ENCODE measurements around the gene YPEL3.

Gene YPEL3

DNA sequence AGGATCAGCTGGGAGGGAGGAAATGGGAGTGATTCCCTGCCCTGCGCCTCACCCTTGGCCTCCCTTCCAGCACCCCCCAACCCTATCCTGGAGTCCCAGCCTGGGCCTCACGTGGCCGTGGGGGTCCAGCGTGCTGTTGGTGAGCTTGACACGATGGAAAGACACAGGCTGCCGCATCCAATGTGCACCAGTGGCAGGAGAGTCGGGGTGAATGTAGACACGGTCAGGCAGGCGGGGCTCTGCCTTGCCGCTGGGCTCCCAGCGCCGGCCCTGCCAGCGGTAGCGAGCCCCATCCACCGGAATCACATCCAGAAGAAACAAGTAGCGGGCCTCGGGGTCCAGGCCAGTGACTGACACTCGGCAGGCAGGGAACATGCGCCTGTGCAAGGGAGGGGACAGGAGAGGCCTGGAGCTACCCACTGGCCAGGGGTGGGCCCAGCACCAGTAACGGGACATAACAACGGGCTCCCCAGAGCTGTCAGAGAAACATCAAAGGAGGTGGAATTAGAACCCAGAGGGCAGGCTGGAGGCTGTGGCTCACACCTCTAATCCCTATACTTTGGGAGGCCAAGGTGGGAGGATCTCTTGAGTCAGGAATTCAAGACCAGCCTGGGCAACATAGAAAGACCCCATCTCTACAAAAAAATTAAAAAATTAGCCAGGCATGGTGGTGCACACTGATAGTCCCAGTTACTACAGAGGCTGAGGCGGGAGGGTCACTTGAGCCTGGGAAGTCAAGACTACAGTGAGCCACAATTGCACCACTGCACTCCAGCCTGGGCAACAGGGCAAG is 7.0 kb downstream of the YPEL3 start:
- no peak for DNase-seq

DNA sequence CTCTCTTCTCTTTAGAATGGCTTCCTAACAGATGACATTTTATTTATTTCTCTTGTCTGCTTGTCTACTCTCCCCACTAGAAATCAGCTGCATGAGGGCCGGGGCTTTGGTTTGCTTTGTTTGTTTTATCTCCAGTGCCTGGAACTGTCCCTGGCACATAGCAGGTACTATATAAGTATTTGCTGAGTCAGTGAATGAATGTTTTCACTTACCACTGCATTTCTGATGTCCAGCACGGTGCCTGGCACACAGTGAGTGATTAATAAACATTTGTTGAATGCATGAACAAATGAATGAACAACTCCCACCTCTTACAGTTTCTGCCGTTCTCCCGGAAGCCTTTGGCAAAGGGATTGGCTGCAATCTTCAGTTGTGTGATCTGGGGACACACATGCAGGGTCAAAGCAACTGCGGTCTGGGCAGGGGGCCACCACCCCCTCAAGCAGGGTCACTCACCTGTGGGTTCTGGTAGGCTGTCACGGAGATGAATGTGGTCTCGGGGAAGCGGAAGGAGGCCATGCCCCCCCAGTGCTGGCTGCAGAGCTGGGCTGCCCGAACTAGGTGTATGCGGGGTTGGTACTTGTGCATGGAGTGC is 7.7 kb downstream of the YPEL3 start:
- DNase-seq = no peak

DNA sequence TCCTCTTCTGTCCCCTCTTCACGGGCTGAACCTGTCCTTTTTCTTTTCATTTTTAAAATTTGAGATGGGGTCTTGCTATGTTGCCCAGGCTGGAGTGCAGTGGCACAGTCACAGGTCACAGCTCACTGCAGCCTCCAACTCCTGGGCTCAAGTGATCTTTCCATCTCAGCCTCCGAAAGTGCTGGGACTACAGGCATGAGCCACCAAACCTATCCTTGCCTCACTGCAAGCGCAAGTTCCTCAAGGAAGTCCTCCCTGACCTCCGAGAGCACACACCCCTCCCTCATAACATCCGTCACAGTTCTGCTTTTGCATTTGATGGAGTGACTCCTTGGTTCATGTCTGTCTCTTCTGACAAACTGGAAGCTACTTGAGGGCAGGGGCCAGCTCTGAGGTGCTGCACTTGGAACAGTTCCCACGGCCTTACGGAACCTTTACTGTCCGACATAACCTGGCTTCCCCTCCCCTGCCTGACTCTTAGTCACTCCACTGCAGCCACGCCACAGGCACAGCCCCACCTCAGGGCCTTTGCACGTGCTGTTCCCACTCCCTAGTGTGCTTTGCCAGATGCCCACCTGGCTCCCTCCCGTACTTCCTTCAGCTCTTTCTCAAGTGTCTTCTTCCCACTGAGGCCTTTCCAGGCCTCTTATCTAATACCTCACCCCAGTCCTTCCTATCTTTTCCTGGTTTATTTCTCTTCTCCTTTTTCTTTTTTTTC is 8.7 kb downstream of the YPEL3 start:
- DNase-seq = no peak

DNA sequence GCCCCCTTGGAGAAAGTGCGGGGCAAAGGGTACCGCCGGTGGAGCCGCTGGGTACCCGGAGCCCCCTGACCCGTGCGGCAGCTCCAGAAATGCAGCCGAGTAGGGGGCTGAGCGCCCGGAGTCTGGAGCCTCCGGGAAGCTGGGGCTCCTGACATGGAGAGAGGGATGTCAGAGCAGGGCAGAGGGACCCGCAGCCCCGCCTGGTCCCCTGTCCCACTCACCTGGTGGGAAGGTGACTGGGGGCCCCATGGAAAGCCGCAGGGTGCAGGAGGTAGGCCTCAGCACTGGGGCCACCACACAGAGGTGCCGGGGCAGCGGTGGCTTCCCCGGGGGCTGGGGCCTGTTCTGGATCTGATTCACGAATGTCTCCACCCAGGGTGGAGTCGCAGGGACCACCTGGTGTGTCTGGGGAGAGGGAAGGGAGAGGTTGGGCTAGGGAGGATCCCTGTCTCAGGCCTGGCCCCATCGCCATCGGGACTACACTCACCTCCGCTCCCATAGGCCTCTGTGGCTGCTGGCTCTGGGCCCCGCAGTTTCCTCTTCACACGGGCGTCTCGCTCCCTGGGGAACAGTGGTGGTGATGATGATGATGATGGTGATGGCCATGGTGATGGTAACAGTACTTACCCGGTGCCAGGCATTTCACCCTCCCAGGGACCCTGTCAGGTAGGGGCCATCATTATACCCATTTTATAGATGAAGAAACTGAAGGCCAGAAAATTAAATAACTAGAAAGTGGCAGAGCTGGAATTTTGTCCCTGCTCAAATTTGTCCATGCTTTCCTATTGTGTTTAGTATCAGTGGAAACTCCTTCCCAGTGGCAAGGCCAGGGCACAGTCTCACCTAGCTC is 9.5 kb downstream of the YPEL3 start:
- no peak for DNase-seq

DNA sequence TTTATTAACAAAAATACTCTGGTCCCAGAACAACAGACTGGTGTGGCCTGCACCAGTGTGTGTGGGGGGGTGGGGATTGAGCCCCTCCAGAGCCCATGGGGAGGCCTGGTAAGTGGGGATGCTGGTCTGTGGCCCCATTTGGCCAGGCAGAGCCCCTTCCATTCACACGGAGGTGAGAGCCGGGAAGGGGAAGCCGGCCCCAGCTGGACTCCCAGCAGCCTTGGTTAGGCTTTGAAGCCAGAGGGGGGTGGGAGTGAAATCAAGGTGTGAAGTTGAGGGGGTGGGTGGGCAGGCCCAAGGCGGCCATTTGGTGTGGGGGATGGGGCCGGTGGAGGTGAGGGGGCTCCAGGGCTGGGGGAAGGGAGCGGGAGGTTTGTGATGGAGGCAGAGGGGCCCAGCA is 10.2 kb downstream of the YPEL3 start:
- DNase-seq = no peak

DNA sequence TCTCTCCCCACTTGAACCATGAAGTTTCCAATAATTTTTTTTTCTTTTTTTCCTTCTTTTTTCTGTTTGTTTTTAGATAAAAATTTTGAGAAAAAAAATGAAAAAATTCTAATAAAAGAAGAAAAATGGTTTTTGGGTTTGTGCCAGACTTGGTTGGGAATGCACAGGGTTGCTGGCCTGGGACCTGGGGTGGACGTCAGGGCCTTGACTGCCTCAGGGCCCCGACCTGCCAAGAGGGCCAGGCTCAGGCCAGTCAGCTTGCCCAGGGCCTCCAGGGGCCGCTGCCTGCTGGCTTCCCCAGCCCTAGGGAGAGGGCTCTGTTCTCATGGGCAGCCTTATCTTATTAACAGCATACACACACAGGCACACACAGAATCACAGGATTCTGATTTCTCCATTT is 10.8 kb downstream of the YPEL3 start:
- DNase-seq = no peak

DNA sequence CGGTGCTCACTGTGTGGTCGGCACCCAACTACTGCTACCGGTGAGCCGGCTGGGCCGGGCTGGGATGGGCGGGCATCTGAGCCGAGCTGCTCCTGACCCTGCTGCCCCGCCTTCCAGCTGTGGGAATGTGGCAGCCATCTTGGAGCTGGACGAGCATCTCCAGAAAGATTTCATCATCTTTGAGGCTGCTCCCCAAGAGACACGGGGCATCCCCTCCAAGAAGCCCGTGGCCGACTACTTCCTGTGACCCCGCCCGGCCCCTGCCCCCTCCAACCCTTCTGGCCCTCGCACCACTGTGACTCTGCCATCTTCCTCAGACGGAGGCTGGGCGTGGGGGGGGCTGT is 11.2 kb downstream of the YPEL3 start:
- DNase-seq = no peak

DNA sequence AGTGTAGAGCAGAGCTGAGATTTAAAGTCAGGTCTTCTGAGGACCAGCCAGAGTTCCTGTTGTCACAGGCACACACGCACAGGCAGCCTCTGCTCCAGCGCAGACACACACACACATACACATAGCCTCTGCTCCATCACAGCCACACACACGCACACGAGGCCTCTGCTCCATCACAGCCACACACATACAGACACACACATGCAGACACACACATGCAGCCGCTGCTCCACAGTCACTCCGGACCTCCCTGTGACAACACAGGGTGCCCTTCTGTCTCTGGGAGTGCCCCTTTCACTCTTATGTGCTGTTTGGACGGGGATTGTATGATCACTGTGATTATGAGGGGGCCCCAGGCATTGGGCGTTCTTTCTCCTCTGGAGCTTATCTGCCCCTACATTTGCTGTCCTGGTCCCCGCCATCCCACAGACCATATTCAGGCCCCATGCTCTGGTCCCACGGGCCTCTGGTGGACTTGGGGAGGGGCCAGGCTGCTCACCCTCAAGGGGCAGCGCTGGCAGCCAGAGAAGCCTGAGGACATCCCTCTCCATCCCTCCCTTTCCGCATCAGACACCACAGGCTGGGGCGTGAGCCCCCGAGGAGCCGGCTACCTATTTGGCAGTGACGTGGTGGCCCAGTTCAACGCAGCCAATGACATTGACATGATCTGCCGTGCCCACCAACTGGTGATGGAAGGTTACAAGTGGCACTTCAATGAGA is 11.8 kb downstream of the YPEL3 start:
- DNase-seq = no peak

DNA sequence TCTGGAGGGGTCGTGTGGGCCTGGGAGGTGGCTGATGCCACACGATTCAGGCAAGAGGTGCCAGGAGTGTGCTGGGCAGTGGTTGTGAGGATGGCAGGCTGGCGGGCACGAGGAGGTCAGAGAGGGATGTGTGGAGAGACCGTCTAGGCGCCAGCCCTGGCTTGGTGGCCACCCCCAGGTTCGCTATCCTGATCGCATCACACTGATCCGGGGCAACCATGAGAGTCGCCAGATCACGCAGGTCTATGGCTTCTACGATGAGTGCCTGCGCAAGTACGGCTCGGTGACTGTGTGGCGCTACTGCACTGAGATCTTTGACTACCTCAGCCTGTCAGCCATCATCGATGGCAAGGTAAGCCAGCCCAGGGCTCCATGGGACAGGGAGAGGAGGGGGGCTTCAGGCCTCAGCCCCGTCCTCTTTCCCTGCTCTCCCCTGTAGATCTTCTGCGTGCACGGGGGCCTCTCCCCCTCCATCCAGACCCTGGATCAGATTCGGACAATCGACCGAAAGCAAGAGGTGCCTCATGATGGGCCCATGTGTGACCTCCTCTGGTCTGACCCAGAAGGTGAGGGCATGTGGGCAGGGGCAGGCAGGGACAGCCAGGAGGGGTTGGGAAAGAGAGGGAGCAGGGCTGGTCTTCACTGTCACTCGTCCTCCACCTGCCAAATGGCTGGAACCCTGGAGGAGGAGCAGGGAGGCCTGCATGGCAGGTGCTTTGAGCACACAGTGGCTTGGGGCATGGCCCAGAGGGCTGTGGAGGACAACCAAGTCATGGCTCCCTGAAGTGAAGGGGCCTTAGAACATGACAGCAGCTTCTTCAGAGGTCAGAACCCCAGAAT is 12.6 kb downstream of the YPEL3 start:
- no peak for DNase-seq

DNA sequence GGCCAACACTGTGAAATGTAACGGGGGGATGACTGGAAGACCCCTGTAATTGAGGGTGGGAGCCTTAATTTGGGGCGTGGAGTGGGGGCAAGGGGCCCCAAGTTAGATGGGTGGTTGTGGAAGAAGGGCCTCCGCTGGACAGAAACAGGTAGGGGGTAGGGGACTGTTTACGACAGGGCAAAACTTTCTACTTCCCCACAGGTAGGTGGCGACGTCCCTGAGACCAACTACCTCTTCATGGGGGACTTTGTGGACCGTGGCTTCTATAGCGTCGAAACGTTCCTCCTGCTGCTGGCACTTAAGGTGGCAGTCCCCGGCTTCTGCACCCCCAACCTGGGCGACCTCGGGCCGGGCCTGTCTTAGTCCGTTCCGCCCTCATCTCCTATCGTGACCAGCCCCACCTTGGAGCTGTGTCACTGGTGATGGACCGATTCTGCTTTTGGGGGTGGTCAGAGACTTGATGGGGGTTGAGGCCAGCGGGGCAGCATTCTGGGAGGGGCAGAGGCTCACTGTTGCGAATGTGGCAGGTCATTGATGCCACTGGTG is 13.4 kb downstream of the YPEL3 start:
- DNase-seq = no peak

DNA sequence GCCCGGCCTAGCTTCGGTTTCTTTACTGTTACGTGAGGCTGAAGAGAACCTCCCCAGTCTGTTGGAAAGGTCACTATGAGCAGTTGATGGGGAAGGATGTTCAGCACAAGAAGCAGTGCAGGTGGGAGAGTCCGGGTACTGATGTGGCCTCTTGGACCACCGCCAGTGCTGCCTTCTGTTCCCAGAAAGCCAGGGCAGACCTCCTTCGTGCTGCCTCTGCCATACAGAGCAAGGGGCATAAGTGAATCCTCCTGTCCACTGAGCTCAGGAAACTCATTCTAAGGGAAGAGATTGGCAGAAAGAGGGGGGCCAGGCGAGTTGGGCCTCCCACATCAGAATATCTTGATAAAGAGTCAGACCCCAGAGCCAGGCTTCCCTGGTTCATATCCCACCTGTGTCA is 16.5 kb downstream of the YPEL3 start:
- DNase-seq = no peak

DNA sequence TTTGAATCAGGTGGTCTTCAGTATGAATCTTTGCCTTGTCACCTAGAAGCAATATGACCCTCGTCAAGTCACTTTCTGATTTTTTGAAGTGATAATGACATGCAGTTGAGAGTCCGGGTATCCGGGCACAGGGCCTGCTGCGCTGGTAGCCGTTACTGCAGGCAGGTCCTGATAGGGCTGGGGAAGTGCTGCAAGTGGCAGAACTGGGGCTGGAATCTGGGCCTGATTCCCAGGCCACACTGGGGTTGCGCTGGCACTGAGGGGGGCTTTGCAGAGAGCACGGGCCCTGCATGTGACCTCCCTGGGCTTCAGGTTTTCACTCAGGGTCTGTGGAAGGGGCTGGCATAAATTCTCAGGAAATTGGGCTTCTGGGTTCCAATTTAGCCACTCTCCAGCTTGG is 17.3 kb downstream of the YPEL3 start:
- DNase-seq = no peak

DNA sequence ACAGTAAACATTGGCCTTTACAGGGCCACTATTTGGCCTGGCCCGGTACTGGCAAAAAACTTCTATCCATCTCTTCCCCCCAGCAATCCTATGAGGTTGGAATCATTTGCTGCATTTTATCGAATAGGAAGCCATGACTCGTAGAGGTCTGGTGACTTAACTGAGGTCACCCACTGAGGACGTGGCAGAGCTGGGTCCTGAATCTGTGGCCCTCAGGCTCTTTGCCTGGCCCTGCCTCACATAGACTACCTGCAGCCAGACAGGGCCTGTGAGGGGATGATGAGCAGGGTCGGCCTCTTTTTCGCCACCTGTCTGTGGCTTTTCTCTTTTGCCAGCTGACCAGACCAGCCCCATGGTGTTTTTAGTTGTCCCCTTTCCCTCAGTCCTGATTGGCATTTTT is 18.4 kb downstream of the YPEL3 start:
- DNase-seq = no peak

DNA sequence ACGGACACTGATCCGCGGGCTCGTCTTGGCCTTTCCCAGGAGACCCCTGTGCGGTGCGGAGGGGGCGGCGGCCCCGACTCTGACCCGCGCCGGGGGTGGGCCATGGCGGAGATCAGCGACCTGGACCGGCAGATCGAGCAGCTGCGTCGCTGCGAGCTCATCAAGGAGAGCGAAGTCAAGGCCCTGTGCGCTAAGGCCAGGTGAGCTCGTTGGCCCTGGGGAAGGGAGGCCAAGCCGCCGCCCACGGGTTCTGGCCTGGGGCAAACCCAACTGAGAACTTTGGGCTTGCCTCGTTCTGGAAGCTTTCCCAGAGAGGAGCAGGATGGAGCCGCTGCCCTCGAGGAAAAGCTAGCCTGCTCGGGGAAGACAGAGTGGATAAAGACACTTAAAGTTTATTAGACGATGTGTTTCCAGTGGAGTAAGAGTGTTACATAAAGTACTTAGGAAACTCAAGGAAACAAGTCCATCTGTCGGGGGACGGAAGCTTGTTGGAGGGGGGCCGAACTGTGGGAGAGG is 19.7 kb downstream of the YPEL3 start:
- DNase-seq = no peak

DNA sequence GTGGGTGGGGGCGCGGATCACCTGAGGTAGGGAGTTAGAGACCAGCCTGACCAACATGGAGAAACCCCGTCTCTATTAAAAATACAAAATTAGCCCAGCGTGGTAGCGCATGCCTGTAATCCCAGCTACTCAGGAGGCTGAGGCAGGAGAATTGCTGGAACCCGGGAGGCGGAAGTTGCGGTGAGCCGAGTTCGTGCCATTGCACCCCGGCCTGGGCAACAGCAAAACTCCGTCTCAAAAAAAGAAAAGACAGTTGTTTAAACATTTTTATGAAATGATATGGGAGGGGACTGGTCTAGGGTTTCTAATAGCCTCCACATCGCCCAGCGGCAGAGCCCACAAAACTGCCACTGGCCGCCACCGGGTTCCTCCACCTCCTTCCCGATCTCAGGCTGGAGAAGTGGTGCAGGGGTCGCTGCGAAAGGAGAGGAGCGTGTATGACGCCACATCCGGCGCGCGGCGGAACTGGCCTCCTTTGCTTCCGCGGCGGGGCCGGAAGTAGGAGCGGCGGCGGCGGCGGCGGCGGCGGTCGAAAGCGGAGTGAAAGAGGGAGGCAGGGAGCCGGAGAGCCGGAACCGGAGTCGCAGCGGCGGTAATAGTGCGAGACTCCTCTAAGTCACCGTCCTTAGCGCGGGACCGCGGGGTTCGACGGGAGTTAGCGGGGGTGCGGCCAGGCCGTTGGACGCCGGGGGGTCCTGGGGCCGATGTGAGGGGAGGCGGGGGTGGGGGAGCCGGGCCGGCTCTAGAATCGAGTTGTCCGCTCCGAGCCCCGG is 20.3 kb downstream of the YPEL3 start, which contains the start of gene PPP4C:
Gene PPP4C, plus strand, starts transcription at position 492 of the 773 bp plus-strand sequence. CDS start 384 bp downstream, outside the sequence.
- peak; percentile 81 to 84 for DNase-seq

DNA sequence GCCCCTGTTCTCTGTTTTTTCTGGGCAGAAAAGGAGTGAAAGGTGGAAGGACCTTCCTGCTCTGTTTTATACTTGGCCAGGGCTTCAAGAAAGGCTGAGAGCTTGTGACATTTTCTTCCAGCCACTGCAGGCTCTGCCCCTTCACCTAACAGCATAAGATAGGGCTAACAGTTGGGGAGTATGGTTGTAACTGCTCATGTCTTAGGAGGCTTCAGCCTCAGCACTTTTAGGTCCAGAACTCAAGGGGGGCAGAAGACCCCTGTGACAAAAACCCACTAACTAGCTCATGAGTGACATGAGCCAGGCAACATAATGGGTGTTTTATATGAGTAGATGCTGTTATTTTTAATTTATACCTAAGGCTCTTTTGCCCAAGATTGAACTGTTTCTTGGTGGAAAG is 25.5 kb downstream of the YPEL3 start:
- DNase-seq = no peak

DNA sequence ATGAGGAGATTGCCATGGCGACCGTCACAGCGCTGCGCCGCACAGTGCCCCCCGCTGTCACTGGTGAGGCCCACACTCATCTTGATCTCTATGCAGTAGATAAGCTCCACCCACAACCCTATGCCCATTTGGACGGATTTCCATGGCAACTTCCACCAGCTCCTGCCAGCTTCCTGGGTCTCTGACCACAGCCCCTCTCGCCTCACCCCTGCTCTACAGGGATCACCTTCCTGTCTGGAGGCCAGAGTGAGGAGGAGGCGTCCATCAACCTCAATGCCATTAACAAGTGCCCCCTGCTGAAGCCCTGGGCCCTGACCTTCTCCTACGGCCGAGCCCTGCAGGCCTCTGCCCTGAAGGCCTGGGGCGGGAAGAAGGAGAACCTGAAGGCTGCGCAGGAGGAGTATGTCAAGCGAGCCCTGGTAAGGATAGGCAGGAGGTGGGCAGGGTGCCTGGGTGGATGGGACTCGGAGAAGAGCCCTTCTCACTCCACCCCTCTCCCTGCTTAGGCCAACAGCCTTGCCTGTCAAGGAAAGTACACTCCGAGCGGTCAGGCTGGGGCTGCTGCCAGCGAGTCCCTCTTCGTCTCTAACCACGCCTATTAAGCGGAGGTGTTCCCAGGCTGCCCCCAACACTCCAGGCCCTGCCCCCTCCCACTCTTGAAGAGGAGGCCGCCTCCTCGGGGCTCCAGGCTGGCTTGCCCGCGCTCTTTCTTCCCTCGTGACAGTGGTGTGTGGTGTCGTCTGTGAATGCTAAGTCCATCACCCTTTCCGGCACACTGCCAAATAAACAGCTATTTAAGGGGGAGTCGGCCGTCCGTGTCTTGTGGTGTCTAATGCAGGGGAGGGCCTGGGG is 26.2 kb downstream of the YPEL3 start:
- DNase-seq = no peak

DNA sequence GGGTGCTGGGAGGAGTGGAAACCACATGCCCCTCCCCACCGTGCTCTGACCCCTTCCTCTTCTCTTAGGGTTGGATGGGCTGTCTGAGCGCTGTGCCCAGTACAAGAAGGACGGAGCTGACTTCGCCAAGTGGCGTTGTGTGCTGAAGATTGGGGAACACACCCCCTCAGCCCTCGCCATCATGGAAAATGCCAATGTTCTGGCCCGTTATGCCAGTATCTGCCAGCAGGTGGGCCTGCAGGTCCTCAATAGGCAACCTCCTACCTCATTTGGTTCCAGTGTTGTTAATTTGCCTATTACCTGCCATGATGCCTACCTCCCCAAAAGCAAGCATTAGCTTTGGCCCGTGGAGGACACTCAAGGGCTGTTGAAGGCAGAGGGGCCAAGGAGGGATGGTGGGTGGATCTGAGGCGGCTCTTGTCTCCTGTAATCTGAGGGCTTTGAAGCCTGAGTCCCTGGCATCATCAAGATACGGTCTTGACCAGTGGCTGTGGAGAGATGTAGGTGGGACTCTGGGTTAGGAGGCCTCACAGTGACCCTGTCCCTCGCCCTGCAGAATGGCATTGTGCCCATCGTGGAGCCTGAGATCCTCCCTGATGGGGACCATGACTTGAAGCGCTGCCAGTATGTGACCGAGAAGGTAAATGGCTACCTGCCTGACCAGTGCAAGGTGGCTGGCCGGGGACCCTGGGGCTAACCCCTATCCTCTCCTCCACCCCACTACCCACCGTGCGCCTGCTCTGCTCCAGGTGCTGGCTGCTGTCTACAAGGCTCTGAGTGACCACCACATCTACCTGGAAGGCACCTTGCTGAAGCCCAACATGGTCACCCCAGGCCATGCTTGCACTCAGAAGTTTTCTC is 27.0 kb downstream of the YPEL3 start:
- peak; percentile 56 to 70 for DNase-seq
